HL-60 (cell line): ENCODE measurements around the gene PFDN4.

Experiments
- CTCF ChIP-seq: IDR thresholded peaks from one replicate; pipeline ENCODE4 v1.5.1; 2011; ENCODE audit warnings: low read length, control low read depth, inconsistent platforms; ENCODE audit not compliant: insufficient read depth
- POLR2AphosphoS5 ChIP-seq: IDR thresholded peaks from 2 replicates; pipeline ENCODE4 v1.6.1; 2012; ENCODE audit warnings: low read depth
- REST ChIP-seq: IDR thresholded peaks from 2 replicates; pipeline ENCODE4 v1.6.1; 2012; ENCODE audit warnings: low read depth; ENCODE audit not compliant: insufficient replicate concordance
- SPI1 ChIP-seq: IDR thresholded peaks from 2 replicates; pipeline ENCODE4 v1.6.1; 2012; ENCODE audit warnings: low read depth, mild to moderate bottlenecking, borderline replicate concordance

GRCh38 chr20:54184904-54185626 is 22.8 kb upstream of the PFDN4 start:
- no peak for TF ChIP-seq CTCF
- TF ChIP-seq REST = no peak
- no peak for TF ChIP-seq SPI1
- no peak for TF ChIP-seq POLR2AphosphoS5
